HTERT RPE-1 (cell line): Measurements from ENCODE around the gene EML5.
"Not testable (repeated sequence)": the region's sequence is repeated elsewhere in the genome, so short reads cannot be mapped to it uniquely, and the experiment has no call there.

Experiments used
- in situ Hi-C: fragments of 300-500 bp; cut with MboI; formaldehyde crosslinking; loops from 4 replicates; pipeline ENCODE4 v1.14.3; 2020; ENCODE audit warnings: low sequenced_read_pairs

Gene EML5

DNA sequence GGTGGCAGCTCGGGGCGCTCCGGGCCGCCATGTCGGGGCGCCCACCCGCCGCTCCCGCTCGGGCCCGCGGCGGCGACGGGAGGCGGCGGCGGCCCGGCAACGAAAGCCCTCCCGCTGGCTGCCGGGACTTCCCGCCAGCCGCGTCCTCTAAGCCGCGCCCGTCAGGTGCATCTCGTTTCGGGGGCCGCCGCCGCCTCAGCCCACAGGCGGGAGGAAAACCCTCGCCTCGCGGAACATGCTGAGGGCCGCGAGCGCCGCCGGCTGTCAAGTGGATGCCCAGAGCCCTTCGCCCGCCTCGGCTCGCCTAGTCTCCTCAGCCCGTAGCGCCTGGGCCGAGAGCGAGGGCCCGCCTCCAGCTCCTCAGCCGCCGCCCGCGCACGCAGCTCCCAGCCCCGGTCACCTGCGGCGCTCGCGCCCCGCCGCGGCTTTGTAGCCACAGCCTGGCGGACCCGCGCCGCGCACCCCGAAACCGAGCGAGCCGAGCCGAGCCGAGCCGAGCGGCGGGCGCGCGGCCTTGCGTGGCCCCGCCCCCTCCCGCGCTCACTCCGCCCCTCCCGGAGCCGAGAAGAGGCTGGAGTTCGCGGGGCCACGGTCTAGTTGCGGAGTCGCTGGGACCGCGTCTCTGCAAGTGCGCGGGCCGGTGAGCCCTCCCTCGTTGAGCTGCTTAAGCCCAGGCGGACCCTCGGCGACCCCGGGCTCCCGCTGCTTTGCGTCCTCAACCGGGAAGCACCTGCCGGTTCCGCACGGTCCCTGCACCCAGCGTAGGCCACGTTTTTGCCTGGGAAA, at the start of gene EML5:
Gene EML5 (minus strand): TSS at position 481 of the 786 bp plus-strand sequence. CDS start 450 bp downstream, at position 31.
- in situ Hi-C loops: no loop called here

DNA sequence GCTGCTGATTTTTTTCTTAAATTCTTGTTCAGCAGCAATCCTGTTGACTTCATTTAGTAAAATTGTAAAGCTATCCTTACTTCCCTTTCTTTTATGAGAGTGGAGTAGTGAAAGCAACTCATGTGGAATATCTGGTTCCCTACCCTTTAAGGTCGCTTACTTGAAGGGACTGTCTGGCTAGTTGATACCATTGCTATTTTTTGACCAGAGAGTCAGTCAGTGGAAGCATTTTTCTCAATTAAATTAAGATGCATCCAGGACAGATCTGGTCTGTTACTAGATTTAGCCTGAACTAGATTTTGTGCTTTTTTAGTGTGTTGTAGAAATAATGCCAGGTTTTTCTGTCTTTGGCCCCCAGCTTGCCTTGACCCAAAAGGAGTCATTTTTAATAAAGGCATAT, 49.7 kb upstream of the EML5 start:
- in situ Hi-C loops: no loop called here

DNA sequence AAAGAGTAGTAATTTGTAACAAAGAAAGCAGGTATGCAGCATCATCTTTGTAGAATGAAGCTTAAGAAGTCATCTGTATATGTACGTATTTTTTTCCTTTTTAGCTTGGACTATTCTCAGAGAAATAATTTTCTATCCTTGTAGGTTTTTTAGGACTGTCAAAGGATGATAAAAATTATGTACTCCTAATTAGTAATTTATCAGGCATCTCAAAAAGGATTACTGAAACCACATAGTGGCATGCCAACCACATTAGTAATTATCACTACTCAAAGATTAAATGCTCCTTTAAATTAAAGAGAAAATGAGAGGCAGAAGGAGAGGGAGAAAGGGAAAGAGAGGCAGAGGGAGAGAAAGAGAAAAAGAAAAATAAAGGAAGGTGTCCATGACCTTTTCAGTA, 49.0 kb upstream of the EML5 start:
- in situ Hi-C loops: no loop called here

DNA sequence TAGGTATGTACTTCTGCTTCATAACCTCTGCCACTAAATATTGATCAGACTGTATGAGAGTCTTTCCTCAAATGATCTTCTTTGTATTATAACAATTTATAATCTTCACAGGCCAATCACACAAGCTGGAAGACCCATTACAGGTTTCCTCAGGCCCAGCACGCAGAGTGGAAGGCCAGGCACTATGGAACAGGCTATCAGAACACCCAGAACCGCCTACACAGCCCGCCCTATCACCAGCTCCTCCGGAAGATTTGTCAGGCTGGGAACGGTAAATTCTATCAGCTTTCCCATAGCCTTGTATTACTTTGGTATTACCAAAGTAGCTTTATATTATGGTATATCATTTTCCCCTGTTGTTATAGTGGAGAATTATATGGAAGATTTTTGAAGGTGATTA, 48.2 kb upstream of the EML5 start:
- in situ Hi-C loops: no loop called here

DNA sequence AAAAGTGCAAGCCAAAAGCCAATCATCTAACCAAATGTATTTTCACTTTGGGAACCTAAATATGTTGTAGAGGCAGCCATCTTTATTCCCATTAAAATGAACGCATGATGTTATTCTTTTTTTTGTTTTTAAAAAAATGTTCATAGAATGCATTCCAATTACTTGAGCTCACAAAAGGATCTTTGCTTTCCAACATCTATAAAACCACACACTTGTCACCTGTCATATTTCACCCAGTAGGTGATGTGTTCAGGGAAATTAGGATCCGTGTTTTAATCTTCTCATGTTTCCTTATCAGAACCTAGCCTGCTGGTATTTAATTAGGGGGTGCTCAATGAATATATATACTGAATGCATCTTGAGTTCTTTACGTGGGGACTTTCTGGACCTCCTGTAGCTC, 45.3 kb upstream of the EML5 start:
- in situ Hi-C loops: no loop called here

DNA sequence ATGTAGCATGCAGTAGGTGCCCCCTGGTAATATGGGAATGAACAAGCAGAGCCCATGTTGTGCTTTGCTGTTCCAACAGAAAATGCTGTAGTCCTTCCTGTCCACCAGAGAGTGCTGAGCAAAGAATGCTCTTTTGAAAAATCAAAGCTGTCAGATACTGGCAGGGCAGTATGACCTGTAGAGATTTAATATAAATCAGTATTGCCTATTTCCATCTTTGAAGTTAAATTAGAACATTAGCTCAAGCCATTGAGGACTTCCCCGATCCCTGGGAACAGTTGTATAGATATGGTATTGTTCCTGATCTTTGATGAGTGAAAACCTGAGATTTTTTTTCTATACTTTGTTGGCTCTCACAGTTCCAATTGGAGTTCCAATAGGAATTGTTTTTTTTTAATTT, 44.7 kb upstream of the EML5 start:
- in situ Hi-C loops: no loop called here

DNA sequence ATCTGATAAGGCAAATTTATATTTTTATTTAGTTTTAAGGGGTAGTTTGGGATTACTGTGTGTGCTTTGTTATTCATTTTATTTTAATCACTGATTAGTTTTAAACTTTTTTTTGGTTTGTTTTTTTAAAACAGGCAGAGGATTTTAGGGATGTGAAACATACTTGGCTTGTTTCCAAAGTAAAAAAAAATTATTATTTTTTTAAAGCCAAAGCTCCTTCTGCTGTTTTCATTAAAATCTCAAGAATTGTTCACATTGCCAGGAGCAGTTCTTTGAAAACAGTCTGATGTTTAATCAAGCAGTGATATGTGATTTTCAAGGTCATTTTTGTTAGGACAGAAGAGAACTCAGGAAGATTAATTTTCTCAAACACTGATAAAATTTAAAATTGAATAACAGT, 42.9 kb upstream of the EML5 start:
- in situ Hi-C loops: no loop called here

DNA sequence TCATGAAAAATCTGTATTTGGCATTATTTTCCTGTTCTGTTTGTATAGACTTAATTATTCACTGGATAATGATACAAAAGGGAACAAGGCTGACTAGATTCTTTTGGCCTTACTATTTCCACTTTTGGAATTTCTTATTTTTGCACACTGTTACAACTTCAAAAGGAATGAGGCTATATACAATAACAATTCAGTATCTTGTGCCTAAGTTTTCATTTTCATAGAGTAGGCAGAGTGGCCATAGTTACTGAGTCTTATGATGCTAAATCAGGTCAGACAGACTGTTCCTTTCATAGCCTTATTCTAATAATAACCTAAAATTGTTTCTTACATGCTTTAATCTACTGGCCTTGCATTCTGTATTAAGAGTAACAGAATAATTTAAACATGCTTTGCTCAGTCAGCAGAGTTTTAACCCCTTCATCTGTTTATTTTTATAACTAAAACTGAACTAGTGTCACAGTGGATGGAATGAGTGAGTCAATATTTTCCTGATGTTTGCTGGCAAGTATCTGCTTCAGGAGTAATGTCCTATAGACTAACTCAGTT, 42.2 kb upstream of the EML5 start:
- in situ Hi-C loops: no loop called here

DNA sequence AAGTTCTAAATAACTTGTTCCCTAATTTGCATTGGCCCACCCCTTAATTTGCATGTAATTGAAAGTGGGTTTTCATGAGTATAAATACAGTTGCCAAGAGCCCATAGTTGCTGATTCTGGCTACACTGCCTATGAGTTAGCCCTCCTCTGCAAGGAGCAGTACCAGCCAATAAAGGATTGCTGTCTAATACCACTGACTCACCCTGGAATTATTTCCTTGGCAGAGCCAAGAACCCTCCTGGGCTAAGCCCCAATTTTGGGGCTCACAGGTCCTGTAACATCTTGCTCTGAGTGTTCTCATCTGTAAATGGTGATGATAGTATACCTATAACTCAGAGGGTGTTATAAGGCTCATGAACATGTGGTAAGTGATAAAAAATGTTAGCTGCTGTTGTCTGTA, 38.5 kb upstream of the EML5 start:
- in situ Hi-C loops: no loop called here

DNA sequence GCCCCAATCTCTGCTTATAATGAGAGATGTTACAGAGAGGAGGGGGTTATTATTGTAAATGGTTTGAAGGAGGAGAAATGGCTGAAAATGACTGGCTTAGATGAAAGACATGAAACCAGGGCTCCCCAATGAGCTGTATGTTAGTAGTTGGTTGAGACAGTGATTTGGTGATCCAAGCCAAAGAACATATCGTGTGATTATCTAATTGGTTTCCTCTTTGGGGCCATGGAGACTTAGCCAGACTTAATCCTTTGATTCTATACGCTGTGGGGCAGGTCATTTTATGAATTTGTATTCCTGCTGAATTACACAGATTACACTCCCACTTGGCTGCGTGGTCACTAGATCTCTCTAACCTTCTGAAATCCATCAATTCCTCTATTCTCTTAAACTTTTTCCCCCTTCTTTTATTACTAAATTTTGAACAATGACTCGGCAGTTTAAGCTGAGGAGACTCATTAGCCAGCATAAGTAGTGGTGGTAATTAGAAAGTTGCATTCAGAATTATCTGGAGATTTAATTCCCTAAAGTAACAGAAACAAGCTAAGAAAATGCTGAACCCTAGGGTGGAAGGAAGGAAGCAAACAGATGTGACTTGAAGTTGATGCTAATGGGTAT, 37.0 kb upstream of the EML5 start:
- in situ Hi-C loops: no loop called here

DNA sequence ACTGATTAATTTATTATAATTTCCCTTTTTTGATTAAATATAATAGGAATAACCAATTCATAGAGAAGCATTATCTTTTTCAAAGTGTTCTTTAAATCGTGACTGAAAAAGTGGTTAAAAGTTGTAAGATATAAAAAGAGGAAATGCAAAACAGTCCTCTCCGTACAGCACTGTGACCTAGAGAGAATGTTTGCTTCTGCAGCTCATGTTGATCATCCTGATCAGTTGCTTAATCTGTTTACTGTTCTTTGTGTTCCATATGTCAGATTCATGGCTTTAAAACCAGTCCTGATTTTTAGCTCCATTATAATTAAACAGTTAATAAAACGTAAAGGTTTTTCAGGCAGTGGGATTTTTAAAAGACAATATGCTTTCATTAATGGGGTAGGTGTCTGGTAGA, 36.4 kb upstream of the EML5 start:
- in situ Hi-C loops: no loop called here

DNA sequence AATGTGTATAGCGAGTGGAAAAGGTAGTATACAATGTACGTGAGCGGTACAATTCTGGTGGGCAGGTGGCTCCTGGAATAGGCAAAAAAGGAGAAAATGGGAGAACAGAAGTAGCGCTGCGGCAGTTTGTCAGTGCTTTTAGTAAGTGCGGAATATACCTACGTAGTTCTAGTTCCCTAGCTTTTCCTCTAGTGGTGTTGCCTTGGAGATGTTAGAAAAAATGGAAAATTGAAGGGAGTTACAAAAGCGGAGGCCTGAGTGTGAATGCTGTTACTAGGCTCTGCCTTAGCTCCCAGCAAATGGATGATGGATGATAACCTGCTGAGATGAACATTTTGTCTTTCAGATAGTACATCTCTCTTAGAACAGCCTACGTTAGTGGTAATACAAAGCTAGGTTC, 32.8 kb upstream of the EML5 start:
- in situ Hi-C loops: no loop called here

DNA sequence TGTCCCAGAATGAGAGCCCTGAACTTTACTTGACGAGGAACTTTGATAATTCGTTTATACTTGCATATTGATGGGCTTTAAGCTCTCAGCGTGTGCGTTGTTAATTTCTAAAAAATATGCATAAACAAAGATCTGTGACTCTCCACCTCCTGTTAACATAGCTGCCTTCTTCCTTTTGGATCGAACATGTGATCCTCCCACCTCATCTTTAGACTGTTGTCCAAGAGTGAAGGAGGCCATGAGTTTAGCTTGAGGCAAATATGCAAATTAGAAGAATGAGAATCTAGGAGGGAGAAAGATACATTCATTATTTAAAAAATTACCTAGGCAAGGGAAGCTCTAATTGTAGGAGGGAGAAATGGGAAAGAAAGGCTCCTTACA, 32.3 kb upstream of the EML5 start:
- in situ Hi-C loops: no loop called here

DNA sequence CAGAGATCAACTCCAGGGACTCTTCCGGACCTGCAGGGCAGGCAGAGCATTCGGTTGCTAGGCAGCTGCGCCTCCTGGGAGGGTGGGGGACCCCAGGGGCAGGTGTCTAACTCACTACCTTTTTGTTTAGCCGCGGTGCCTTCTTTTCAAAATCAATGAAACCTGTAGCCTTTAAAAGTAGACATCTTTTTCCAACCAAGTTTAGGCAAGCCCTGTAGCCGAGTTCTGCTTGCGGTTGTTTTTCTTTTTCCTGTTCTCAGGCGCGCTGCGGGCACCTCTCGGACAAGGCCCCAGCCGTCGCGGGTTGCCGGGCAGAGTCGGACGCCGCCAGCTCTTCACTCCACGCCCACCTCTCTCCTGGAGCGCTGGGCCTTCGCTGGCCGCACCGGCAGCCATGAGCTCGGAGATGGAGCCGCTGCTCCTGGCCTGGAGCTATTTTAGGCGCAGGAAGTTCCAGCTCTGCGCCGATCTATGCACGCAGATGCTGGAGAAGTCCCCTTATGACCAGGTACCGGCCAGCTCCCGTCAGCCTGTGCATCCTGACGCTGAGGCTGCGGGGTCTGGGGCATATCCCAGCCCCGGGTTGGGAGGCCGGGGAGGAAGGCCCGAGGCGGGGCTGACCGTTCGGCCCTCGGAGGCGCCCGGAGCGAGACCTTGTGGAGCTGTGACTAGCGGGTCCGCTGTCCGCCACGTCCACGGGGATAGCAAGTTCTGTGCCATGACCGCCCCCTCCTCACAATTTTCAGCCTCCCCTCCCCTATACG, 31.7 kb upstream of the EML5 start, which contains the start of gene TTC8:
Gene TTC8 (plus strand): TSS at position 338 of the 764 bp plus-strand sequence. CDS start 57 bp downstream, at position 395.
- in situ Hi-C loops: no loop called here

DNA sequence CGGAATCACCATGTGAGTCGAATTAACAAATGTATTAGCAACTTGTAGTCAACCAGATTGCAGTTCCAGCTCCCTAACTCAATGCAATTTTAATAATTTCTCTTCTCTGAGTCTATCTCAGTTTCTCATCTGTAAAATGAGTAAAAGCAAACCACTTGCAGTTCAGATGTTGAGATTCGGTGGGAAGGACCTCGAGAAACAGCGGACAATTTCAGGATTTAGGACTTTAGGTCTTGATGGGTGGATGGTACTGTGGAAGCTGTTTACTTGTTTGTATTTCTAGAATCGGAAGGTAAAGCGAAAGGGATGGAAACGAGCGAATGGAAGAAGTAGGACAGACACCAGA, 31.2 kb upstream of the EML5 start:
- in situ Hi-C loops: no loop called here

DNA sequence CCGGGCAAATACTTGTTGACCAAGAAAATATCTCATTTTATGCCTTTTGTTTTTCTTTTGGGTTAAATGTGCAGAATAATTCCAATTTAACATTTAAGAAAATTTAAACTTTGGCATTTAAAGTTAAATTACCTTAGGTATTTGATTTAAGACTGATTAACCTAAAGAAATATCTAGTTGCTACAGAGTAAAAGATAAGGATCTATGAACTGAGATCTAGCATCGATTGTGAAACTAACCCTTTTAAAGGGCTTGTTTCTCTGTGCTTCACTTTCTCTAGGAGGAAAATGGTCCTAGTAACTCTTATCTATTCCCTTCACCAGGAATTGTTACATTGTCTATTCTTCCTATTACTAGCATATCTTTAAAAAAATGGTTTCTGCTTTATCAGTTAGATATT, 29.1 kb upstream of the EML5 start:
- in situ Hi-C loops: no loop called here

DNA sequence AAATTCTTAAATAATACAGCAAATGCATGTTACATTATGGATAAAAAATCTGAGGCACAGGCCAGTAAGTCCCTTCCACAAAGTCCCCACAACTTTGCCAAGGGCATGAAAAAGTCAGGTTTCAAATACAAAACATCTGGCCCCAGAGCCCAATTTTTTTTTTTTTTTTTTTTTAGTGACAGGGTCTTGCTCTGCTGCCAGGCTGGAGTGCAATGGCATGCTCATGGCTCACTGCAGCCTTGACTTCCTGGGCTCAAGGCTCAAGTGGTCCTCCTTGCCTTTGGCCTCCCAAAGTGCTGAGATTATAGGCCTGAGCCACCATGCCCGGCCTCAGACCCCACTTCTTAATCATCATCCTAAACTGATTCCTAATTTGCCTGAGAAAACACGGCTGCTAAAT, 28.6 kb upstream of the EML5 start:
- in situ Hi-C loops: no loop called here

DNA sequence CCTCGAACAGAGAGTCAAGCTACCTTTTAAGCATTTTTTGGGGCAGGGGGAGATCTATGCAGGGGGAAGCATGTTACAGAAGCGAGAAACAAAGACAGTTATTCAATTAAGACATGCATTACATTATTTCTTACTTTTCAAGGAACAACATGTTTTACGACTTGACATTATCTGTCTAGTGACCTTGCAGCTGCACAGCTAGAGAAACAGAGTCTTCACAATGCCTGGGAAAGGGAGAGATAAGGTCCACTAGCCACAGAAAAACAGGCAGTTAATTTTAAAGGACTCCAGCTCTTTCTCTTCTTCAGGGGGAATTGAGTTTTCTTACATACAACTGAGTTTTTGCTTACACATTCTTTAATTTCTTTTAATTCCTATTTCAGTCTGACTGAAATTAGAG, 26.9 kb upstream of the EML5 start:
- in situ Hi-C loops: not testable (repeated sequence)

DNA sequence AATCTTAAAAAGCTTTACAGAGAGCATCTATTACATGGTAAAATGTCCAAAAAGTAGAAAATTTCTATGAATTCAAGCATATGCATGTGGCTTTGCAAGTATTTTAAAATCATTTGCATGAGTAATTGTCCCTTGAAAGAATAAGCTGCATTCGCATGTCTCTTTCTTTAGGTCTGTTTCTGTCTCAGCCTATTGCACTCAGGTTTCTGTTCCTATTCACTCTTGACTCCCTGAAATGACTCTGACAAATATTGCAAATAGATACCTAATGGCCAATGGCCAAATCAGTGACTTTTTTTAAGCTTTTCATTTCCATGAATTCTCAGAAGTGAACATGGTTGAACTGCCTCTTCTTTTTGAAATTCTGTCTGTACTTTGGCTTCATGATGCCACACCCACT, 25.3 kb upstream of the EML5 start:
- in situ Hi-C loops: no loop called here

DNA sequence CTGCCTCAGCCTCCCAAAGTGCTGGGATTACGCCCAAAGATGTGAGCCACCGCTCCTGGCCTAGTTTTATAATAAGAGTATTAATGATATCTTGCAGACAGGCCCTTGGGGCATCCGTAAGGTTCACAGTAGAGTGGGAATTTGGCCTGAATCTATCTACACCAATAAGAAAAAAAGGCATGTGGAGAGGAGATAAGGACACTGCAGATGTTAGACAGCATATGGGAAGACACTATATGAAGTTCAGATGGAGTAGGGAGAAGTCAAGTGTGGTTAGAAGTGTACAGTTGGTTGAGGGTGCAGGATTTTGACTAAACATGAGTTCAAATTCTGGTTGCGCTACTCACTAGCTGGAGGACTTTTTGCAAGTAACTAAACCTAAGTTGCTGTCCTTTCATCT, 23.2 kb upstream of the EML5 start:
- in situ Hi-C loops: no loop called here

DNA sequence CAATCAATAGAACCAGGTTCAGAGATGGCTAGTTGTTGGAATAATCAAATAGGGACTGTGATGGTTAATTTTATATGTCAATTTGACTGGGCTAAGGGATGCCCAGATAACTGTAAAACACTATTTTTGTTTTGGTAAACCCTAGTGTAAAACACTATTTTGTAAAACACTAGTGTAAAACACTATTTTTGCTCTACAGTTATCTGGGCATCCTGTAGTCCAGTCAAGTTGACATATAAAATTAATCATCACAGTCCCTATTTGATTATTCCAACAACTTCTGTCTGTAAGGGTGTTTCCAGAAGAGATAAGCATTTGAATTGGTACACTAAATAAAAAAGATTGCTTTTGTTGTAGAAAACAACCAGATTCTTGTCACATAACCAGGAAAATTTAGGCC, 15.6 kb upstream of the EML5 start:
- in situ Hi-C loops: no loop called here

DNA sequence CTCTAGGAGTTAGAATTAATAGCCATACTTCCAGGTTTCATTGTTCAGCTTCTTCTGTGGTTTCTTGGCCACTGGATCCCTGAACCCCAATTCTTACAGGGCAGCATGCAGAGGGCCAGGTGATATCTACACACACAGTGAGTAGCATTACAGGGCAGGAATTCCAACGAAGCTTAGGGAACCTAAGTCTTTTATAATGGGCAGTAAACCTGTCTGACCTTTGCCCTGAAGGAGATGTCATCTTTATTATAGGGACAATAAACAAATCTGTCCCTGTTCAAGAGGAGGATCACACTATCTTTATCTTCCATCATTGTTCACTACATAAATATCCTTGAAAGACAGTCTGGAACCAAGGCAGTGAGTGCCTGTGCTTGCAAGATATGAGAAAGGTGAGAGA, 11.7 kb upstream of the EML5 start:
- in situ Hi-C loops: no loop called here
